ENCODE results near the gene LRMDA. TPM values are rescaled to one million over a fixed set of nuclear protein-coding genes. Genes with fewer than 3 reads are reported as not detected.

Gene LRMDA
- total and polyA plus RNA-seq, 2 of the 13 experiments (the other 11 are each of a cell fraction or from before 2014, with no cell fraction given) = 13.4 to 22.0 TPM

DNA sequence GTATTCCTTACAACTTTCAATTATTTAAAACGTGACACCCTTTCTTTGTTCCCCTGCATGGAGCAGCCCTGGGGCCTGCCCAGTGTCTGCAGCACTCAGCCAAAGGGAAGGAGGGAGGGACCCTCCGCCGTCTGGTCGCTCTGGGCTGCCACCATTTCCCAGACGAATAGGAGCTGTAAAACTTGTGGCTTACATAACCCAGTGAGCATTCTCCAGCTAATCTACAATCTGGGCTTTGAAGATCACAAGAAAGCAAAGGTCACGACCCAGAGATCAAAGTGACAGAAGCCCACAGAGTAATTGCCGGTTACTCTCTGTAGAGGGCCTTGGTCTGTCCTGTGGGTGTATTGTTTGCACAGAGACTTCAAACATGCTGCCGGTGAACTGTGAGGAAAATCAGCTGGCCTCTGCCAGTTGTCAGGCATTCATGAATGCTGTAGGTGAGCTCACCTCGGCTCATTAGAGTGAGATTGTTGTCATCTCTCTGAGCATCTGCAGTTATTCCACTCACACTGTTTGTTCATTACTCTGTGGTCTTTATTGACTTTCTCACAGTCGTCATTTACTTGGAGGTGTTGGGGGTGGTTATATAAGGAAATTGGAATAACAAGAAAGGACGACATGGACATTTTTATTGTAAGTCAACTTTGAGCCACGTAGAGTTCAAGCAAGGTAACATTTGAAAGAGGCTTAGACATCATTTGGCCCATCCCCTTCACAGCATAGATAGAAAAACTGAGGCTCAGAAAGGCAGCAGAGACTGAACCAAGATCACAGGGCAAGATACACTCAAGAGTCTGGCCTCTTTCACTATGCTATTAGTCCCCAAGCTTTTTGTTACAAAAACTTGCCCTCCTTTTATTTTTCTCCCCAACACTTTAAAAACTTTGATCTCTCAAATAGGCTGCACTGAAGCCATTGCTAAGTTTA is 619.8 kb downstream of the LRMDA start (continued):
- TF ChIP-seq ZKSCAN5 (CRISPR knock-in tag; IDR thresholded peaks at IDR 0.05) (0 out of 2 replicates have a peak, but pooled peaks have one; percentile 26), ZNF878 (CRISPR knock-in tag; IDR thresholded peaks at IDR 0.05) (peak; percentile 94), THAP11 (CRISPR knock-in tag; IDR thresholded peaks at IDR 0.05) (peak; percentile 74), ZNF563 (CRISPR knock-in tag; IDR thresholded peaks at IDR 0.05) (peak; percentile 61; the same call in 1 of the 2 replicates), JUND (CRISPR knock-in tag; IDR thresholded peaks at IDR 0.05) (0 out of 2 replicates have a peak, but pooled peaks have one; percentile 75), ZNF441 (CRISPR knock-in tag; IDR thresholded peaks at IDR 0.05; ENCODE audit: borderline replicate concordance) (no peak; the same call in 1 of the 2 replicates), ZFAT (CRISPR knock-in tag; conservative IDR thresholded peaks at IDR 0.05) (no peak), ZNF496 (CRISPR knock-in tag; IDR thresholded peaks at IDR 0.05; ENCODE audit: insufficient replicate concordance) (no peak), SIN3A (IDR thresholded peaks at IDR 0.05; ENCODE audit: borderline replicate concordance, low read depth, low read length) (peak; percentile 63)
- TF ChIP-seq, protein P1, sequence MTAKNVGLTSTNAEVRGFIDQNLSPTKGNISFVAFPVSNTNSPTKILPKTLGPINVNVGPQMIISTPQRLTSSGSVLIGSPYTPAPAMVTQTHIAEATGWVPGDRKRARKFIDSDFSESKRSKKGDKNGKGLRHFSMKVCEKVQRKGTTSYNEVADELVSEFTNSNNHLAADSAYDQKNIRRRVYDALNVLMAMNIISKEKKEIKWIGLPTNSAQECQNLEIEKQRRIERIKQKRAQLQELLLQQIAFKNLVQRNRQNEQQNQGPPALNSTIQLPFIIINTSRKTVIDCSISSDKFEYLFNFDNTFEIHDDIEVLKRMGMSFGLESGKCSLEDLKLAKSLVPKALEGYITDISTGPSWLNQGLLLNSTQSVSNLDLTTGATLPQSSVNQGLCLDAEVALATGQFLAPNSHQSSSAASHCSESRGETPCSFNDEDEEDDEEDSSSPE (CRISPR knock-in tag; IDR thresholded peaks at IDR 0.05) = peak; percentile 46; the same call in 1 of the 2 replicates
- TF ChIP-seq, protein P2, sequence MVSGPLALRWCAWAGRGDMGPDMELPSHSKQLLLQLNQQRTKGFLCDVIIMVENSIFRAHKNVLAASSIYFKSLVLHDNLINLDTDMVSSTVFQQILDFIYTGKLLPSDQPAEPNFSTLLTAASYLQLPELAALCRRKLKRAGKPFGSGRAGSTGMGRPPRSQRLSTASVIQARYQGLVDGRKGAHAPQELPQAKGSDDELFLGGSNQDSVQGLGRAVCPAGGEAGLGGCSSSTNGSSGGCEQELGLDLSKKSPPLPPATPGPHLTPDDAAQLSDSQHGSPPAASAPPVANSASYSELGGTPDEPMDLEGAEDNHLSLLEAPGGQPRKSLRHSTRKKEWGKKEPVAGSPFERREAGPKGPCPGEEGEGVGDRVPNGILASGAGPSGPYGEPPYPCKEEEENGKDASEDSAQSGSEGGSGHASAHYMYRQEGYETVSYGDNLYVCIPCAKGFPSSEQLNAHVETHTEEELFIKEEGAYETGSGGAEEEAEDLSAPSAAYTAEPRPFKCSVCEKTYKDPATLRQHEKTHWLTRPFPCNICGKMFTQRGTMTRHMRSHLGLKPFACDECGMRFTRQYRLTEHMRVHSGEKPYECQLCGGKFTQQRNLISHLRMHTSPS (CRISPR knock-in tag; IDR thresholded peaks at IDR 0.05; ENCODE audit: low read depth) = peak; percentile 88
- TF ChIP-seq, protein P3, sequence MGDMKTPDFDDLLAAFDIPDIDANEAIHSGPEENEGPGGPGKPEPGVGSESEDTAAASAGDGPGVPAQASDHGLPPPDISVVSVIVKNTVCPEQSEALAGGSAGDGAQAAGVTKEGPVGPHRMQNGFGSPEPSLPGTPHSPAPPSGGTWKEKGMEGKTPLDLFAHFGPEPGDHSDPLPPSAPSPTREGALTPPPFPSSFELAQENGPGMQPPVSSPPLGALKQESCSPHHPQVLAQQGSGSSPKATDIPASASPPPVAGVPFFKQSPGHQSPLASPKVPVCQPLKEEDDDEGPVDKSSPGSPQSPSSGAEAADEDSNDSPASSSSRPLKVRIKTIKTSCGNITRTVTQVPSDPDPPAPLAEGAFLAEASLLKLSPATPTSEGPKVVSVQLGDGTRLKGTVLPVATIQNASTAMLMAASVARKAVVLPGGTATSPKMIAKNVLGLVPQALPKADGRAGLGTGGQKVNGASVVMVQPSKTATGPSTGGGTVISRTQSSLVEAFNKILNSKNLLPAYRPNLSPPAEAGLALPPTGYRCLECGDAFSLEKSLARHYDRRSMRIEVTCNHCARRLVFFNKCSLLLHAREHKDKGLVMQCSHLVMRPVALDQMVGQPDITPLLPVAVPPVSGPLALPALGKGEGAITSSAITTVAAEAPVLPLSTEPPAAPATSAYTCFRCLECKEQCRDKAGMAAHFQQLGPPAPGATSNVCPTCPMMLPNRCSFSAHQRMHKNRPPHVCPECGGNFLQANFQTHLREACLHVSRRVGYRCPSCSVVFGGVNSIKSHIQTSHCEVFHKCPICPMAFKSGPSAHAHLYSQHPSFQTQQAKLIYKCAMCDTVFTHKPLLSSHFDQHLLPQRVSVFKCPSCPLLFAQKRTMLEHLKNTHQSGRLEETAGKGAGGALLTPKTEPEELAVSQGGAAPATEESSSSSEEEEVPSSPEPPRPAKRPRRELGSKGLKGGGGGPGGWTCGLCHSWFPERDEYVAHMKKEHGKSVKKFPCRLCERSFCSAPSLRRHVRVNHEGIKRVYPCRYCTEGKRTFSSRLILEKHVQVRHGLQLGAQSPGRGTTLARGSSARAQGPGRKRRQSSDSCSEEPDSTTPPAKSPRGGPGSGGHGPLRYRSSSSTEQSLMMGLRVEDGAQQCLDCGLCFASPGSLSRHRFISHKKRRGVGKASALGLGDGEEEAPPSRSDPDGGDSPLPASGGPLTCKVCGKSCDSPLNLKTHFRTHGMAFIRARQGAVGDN (CRISPR knock-in tag; IDR thresholded peaks at IDR 0.05) = peak; percentile 96
- TF ChIP-seq, protein P4, sequence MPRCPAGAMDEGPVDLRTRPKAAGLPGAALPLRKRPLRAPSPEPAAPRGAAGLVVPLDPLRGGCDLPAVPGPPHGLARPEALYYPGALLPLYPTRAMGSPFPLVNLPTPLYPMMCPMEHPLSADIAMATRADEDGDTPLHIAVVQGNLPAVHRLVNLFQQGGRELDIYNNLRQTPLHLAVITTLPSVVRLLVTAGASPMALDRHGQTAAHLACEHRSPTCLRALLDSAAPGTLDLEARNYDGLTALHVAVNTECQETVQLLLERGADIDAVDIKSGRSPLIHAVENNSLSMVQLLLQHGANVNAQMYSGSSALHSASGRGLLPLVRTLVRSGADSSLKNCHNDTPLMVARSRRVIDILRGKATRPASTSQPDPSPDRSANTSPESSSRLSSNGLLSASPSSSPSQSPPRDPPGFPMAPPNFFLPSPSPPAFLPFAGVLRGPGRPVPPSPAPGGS (CRISPR knock-in tag; IDR thresholded peaks at IDR 0.05) = 0 out of 2 replicates have a peak, but pooled peaks have one; percentile 69
- TF ChIP-seq, protein P5, sequence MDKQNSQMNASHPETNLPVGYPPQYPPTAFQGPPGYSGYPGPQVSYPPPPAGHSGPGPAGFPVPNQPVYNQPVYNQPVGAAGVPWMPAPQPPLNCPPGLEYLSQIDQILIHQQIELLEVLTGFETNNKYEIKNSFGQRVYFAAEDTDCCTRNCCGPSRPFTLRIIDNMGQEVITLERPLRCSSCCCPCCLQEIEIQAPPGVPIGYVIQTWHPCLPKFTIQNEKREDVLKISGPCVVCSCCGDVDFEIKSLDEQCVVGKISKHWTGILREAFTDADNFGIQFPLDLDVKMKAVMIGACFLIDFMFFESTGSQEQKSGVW (CRISPR knock-in tag; IDR thresholded peaks at IDR 0.05; ENCODE audit: borderline replicate concordance) = peak; percentile 68; the same call in 1 of the 2 replicates
- TF ChIP-seq, protein P6, sequence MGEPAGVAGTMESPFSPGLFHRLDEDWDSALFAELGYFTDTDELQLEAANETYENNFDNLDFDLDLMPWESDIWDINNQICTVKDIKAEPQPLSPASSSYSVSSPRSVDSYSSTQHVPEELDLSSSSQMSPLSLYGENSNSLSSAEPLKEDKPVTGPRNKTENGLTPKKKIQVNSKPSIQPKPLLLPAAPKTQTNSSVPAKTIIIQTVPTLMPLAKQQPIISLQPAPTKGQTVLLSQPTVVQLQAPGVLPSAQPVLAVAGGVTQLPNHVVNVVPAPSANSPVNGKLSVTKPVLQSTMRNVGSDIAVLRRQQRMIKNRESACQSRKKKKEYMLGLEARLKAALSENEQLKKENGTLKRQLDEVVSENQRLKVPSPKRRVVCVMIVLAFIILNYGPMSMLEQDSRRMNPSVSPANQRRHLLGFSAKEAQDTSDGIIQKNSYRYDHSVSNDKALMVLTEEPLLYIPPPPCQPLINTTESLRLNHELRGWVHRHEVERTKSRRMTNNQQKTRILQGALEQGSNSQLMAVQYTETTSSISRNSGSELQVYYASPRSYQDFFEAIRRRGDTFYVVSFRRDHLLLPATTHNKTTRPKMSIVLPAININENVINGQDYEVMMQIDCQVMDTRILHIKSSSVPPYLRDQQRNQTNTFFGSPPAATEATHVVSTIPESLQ (CRISPR knock-in tag; conservative IDR thresholded peaks at IDR 0.05) = no peak

Data from HepG2 (cell line).